Endothelial cell of hepatic sinusoid (primary cell): ENCODE data around the gene HSPA12B.
"Not testable (repeated sequence)": the region's sequence is repeated elsewhere in the genome, so short reads cannot be mapped to it uniquely, and the experiment has no call there.

ENCODE experiments used
- in situ Hi-C: cut with HindIII; loops from 2 replicates; pipeline ENCODE4 v1.10.0; 2017; ENCODE audit warnings: low sequenced_read_pairs

HSPA12B gene

GRCh38 chr20:3785240-3786125, 53.0 kb downstream of the HSPA12B start:
- in situ Hi-C loops: no loop called here

- in situ Hi-C loops: no loop called here
These were observed 53.6 kb downstream of the HSPA12B start for GRCh38 chr20:3786126-3786484.

GRCh38 chr20:3786665-3787323, 54.3 kb downstream of the HSPA12B start, which contains the start of gene CENPB:
Gene CENPB, minus strand, starts transcription at chr20:3786740. Its CDS starts 257 bp downstream, at chr20:3786483.
- in situ Hi-C loops: no loop called here

GRCh38 chr20:3787324-3788014, 55.0 kb downstream of the HSPA12B start:
- in situ Hi-C loops: no loop called here

GRCh38 chr20:3788685-3789155, 56.2 kb downstream of the HSPA12B start:
- in situ Hi-C loops: no loop called here

GRCh38 chr20:3789201-3789600, 56.7 kb downstream of the HSPA12B start:
- in situ Hi-C loops: not testable (repeated sequence)

- in situ Hi-C loops: not testable (repeated sequence)
These were observed 61.7 kb downstream of the HSPA12B start for GRCh38 chr20:3794168-3794567.

GRCh38 chr20:3794701-3795420, 62.4 kb downstream of the HSPA12B start:
- in situ Hi-C loops: no loop called here

GRCh38 chr20:3795511-3796468, 63.3 kb downstream of the HSPA12B start, which contains the start of gene CDC25B:
Gene CDC25B, plus strand, starts transcription at chr20:3796310. Its CDS starts 222 bp downstream, at chr20:3796532.
- in situ Hi-C loops: no loop called here

GRCh38 chr20:3796477-3797225, 64.2 kb downstream of the HSPA12B start:
- in situ Hi-C loops: no loop called here

- in situ Hi-C loops: no loop called here
These were observed 64.7 kb downstream of the HSPA12B start for GRCh38 chr20:3797226-3797545.

- in situ Hi-C loops: no loop called here
These were observed 65.3 kb downstream of the HSPA12B start for GRCh38 chr20:3797592-3798372.

- in situ Hi-C loops: no loop called here
These were observed 65.9 kb downstream of the HSPA12B start for GRCh38 chr20:3798373-3798768.

- in situ Hi-C loops: no loop called here
These were observed 66.4 kb downstream of the HSPA12B start for GRCh38 chr20:3798908-3799248.

GRCh38 chr20:3800256-3800877, 67.9 kb downstream of the HSPA12B start:
- in situ Hi-C loops: no loop called here

GRCh38 chr20:3800878-3801260, 68.4 kb downstream of the HSPA12B start:
- in situ Hi-C loops: no loop called here

- in situ Hi-C loops: no loop called here
These were observed 68.8 kb downstream of the HSPA12B start for GRCh38 chr20:3801299-3801698.

- in situ Hi-C loops: no loop called here
These were observed 69.4 kb downstream of the HSPA12B start for GRCh38 chr20:3801846-3802245.
